Skin of body (tissue), 2 donors: ENCODE results near the gene C4orf51. TPM values are rescaled to one million over a fixed set of nuclear protein-coding genes. Genes with fewer than 3 reads are reported as not detected.
"Not testable (repeated sequence)": the region's sequence is repeated elsewhere in the genome, so short reads cannot be mapped to it uniquely, and the experiment has no call there.

Experiments used
- DNase-seq: peaks from one replicate; lab custom pipeline; 2025; lab: John Stamatoyannopoulos, UW
- total RNA-seq: library from RNA; depleted of rRNA; stranded (reverse); fragments of >200 nt; gene quantifications from one replicate; pipeline ENCODE4 v1.2.3, GENCODE V29; 2014

The C4orf51 gene
- total RNA-seq = not detected

DNA sequence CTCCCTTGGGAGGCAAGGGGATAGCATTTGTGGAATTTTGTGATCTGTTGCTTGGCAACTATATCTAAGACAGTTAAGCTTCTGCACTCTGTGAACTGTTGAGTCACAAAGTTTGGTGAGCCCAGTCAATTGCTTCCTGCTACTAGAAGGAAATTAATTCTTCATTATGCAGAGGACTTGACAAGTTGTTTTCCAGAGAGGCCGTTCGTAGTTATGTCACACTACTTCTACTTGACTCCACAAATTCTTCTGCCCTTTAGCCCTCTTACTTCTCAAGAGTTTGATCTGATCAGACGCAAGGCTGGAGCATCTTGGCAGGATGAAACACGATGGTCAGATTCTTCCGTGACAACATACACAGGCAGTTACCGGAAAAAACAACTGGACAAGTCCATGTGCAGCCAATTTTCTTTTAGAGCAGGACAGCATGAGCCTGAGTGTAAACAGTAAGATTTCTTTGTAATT lies at the start of gene C4orf51:
TSS of gene C4orf51 (plus strand) at position 156 of the 465 bp plus-strand sequence. CDS start at position 214, 58 bp downstream.
- no peak for DNase-seq

DNA sequence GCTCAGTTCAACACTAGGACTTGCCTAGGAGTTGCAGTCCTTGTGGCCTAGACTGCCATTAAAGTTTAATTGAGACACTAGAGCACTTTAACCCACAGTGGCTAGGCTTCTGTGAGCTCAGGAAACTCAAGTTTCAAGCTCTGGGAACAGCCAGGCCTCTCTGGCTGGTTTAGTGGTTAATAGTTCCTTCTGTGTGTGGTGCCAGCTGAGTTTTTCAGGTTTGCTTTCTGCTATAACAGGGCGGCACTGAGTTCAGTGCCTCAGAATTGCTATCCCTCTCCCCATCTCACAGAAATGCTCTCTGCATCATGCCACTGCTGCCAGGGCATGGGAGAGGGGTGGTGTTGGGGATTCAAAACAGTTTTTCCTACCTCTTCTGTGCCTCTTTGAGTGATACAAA lies 44.8 kb upstream of the C4orf51 start:
- no peak for DNase-seq

DNA sequence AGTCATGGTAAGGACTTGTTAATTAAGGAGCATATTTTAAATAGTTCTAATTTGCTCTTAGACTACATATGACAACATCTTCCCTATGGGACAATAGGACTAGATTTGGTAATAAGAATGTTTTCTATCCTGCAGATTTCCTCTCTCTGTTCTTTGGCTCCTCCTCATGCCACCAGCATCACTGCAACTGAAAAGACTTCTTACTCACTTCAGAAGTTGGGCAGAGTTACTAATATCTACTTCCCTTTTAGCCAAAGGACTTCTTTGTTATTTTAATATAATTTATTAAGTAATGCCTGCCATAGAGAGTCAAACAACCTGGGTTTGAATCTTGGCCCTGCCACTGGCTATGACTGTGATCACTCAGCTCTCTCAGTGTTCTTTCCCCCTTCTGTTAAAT lies 44.3 kb upstream of the C4orf51 start:
- no peak for DNase-seq

DNA sequence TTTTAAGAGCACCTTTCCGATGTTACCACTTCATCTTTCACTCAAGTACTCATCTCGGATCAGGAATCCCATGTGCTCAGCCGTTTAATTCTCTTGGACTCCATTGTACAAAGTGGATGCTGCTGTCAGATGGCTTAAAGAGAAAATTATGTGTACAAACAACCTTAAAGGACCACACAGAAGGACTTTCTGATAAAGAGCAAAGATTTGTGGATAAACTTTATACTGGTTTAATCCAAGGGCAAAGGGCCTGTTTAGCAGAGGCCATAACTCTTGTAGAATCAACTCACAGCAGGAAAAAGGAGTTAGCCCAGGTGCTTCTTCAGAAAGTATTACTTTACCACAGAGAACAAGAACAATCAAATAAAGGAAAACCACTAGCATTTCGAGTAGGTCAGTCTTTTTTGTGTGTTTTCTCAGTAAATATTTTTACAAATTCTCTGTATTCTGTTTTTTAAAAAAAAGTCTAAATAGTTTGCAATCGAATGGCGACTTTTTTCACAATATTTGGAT lies 40.7 kb upstream of the C4orf51 start:
- no peak for DNase-seq

DNA sequence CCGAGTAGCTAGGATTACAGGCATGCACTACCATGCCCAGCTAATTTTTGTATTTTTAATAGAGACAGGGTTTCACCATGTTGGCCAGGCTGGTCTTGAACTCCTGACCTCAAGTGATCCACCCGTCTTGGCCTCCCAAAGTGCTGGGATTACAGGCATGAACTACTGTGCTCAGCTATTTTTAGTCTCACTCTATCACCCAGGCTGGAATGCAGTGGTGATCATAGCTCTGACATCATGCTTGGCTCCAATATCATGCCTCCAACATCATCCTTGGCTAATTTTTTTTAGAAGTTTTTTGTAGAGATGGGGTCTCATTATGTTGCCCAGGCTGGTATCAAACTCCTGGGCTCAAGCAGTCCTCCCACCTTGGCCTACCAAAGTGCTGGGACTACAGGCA lies 39.7 kb upstream of the C4orf51 start:
- DNase-seq = not testable (repeated sequence)

DNA sequence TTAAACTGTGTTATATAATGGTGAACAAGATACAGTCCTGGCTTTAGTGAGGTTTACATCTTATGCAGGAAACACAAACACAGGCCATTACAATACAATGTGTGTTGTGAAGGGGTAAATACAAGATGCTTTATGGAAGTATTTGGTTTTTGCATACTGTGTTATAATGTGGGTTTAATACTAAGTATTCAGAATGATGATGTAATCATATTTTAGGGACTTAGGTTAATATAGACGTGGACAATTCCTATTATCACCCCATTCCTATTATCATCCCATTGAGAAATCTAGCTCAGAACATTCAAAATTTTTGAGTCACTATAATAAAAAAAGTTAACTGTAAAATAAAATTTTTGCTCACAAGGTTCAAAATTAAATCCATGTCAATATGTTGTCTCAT lies 36.7 kb upstream of the C4orf51 start:
- DNase-seq = no peak

DNA sequence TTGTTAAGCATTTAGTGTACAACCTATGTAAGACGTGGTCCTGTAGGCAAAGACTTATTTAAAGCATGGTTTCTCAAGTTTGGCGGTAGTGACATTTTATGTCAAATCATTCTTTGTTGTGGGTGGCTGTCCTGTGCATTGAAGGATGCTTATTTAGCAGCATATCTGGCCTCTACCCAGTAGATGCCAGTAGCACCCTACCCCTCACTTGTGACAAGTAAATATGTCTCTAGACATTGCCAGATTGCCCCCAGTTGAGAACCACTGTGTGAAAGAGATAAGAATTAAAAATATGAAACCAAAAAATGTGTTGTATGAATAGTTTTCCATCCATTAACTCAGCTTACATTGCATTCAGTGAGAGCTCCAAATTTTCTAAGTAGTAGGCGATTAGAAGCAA lies 35.2 kb upstream of the C4orf51 start:
- no peak for DNase-seq

DNA sequence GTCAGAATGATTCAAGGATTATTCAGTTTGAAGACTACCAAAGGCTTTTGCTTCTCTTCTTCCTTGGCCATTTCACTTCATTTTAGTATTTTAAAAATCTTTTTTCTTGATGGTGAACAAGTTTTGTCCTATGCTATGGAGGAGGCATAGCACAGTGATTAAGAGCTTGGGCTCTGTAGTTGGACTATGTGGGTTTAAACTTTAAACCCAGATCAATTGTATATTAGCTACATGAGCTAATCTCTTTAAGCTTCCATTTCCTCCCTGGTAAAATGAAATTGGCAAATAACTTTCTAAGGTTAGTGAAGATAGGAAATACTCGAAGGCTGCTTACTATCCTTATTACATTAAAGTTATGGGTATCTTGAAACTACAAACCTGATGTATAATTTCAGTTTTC lies 23.8 kb upstream of the C4orf51 start:
- no peak for DNase-seq

DNA sequence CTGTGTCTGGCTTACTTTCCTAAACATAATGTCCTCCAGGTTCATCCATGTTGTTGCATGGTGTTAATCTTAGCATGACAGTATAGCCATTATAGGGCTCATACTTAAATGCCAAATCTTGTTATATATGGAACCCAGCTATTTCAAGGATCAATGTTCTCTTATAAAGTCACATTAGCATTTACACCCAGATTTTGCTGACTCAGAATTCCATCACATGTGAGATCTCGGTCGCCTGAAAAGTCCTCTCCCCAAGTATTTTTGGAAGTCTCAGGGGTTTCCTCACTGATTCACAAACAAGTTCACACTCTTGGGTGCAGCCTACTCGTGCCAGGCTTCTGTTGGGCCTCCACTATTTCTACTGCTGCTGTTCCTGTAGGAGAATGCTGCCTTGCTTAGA lies 19.9 kb upstream of the C4orf51 start:
- DNase-seq = no peak

DNA sequence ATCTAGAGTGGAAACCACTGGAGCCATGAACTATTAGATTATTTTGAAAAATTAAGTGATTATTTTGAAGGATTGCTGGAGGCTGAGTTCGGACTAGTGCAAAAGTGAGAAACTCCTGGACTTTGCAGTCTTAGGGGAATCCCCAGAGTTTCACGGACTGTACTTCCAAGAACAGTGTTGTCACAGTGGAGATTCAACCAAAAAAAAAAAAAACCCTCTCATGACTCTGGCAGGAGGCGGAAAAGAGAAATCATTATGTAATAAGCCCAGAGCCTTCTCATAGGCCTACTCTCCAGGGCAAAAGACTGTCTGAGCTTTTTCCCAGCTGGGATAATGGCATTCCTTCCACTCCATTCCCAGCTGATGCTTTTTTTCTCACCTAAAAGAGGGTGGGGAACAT lies 16.8 kb upstream of the C4orf51 start:
- DNase-seq = no peak

DNA sequence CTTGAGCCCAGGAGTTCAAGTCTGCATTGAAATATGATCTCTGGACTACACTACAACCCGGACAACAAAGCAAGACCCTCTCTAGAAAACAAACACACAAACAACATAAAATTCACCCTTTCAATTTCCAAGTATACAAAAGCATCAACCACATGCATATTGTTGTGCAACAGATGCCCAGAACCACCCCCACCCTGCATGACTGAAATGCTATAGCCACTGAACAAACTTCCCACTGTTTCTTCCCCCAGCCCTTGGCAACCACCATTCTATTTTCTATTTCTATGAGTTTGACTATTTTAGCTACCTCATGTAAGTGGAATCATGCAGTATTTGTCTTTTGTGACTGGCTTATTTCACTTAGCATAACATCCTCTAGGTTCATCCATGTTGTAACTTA lies 14.2 kb upstream of the C4orf51 start:
- no peak for DNase-seq

DNA sequence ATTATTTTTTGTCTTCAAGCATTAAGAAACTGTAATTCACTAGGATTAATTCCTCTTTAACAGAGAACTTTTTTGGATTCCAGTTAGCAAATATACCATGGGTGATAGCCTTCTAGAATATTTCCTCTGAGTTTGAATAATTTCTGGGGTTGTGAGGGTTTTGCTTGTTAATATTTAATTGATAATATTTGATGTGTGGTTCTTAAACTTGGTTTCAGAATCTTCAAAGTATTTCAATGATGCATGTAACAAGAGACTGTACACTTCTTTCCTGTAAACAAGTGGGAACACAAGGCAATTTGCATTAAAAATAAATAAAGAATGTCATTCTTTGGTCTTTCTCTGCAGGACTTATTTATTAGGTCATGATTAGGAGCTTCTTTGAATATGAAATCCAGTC lies 9.5 kb upstream of the C4orf51 start:
- DNase-seq = no peak

DNA sequence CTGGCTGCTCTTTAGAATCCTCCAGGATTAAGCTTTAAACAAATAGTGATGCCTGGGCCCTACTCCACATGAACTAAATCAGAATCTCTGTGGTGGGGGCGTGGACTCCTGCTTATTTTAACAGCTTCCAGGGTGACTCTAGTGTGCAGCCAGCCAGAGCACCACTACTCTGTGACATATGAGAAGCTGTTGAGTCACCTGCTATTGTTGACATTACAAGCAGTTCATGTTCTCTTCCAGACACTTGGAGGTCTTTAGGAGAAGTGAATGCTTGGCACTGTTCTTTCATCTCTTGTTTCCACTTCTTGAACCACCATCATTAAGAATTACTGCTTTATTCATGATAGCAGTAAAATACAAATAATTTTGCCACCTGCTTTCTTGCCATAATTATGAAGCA lies 426 bp upstream of the C4orf51 start:
- DNase-seq = no peak

DNA sequence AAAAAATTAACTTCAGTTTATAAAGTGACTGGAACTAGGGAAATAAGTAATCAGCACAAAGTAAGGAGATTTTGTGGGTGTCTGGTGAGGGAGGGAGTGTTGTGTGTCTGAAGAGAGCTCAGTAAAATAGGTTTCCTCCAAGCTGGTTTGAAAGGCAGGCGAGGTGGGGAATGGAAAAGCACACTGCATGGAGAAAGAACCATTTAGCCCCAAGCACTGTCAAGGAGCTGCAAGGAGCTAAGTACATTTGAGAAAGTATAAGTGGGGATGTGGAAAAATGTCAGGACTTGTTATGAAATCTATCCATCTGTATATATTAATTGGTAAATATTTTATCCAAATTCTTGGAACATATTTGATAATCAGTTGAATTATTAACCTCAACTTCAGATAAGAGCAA lies 956 bp downstream of the C4orf51 start:
- no peak for DNase-seq

DNA sequence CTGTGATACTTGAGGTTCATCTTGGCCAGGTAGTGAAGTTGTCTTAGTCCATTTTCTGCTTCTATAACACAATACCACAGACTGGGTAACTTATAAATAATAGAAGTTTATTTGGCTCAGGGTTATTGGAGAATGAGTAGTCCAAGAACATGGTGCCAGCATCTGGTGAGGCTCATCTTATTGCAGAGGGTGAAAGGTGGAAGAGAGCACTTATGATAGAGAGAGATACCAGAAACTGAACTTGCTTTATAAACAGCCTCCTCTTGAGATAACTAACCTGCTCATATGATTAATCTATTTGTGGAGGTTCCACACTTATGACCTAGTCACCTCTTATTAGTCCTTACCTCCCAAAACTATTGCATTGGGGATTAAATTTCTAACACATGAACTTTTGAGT lies 1.6 kb downstream of the C4orf51 start:
- no peak for DNase-seq

DNA sequence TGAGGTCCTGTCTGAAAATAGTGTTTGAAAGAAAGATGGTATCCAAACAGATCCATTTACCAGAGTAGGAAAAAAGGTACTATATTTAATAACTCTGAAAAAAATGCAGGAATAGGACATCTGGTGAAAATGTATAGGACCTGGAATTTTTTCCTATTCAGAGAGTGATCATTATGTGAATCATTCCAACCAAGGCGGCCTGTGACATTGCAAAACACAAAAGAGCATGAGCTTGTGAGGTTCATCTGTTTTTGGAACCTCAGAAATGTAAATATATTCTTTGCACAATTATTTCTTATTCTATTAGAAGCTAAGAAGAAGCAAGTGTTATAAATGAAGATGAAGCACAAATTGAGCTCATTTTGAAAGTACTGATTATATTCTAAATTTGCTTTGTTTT lies 2.0 kb downstream of the C4orf51 start:
- no peak for DNase-seq

DNA sequence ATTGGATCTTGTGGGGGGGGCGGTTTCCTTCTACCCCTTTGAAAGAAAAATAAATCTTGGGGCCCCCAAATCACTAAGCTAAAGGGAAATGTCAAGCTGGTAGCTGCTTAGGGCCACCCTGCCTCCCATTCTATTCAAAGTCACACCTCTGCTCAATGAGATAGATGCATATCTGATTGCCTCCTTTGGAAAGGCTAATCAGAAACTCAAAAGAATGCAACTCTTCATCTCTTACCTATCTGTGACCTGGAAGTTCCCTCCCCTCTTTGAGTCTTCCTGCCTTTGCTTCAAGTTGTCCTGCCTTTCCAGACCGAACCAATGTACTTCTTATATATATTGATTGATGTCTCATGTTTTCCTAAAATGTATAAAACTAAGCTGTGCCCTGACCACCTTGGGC lies 7.0 kb downstream of the C4orf51 start:
- DNase-seq = no peak

DNA sequence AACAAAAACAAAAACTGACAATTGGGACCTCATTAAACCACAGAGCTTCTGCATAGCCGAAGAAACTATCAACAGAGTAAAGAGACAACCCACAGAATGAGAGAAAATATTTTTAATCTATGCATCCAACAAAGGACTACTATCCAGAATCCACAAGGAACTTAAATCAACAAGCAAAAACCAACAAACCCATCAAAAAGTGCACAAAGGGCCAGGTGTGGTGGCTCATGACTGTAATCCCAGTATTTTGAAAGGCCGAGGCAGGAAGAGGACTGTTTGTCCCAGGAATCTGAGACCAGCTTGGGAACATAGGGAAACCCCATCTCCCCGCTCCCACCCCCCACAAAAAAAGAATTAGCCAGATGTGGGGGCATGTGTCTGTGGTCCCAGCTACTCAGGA lies 10.7 kb downstream of the C4orf51 start:
- no peak for DNase-seq

DNA sequence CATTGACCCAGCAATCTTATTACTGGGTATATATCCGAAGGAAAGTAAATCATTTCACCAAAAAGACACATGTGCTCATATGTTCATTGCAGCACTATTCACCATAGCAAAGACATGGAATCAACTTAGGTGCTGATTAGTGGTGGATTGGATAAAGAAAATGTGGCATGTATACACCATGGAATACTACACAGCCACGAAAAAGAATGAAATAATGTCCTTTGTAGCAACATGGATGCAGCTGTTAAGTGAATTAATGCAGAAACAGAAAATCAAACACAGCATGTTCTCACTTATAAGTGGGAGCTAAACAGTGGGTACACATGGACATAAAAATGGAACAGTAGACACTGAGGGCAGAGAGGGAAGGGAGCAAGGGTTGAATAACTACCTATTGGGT lies 11.5 kb downstream of the C4orf51 start:
- DNase-seq = not testable (repeated sequence)

DNA sequence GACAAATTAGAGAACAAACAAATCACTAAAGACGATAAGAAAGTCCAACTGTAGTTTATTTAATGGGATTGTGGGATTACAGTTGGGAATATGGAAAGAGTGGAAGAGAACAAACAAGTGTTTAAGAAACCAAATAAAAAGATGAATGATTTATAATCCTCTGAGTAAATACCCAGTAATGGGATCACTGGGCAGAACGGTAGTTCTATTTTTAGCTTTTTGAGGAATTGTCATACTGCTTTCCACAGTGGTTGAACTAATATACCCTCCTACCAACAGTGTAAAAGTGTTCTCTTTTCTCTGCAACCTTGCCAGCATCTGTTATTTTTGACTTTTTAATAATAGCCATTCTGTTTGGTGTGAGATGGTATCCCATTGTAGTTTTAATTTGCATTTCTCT lies 15.0 kb downstream of the C4orf51 start:
- DNase-seq = no peak

DNA sequence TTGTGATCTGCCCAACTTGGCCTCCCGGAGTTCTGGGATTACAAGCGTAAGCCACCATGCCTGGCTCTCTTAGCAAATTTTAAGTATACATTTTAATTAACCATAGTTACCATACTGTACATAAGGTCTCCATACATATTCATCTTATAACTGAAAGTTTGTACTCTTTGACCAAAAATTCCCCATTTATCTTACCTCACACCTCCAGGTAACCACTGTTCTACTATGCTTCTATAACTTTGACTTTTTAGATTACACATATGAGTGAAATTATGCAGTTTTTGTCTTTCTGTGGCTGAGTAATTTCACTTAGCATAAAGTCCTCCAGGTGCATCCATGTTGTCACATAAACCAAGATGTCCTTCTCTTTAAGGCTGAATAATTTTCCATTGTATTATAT lies 17.4 kb downstream of the C4orf51 start:
- DNase-seq = no peak

DNA sequence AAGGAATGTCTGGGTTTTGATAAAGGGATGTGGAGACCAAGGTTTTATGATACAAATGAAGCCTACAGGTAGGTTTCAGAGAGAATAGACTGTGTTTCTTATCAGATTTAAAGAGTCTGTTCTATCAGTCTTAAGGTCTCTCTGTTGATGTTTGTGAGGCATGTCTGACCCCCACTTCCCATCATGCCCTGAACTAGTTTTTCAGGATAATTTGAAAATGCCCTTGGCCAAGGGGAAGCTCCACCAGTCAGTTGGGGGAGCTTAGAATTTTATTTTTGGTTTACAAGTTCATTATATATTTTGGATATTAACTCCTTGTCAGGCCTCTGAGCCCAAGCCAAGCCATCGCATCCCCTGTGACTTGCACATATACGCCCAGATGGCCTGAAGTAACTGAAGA lies 18.6 kb downstream of the C4orf51 start:
- DNase-seq = no peak

DNA sequence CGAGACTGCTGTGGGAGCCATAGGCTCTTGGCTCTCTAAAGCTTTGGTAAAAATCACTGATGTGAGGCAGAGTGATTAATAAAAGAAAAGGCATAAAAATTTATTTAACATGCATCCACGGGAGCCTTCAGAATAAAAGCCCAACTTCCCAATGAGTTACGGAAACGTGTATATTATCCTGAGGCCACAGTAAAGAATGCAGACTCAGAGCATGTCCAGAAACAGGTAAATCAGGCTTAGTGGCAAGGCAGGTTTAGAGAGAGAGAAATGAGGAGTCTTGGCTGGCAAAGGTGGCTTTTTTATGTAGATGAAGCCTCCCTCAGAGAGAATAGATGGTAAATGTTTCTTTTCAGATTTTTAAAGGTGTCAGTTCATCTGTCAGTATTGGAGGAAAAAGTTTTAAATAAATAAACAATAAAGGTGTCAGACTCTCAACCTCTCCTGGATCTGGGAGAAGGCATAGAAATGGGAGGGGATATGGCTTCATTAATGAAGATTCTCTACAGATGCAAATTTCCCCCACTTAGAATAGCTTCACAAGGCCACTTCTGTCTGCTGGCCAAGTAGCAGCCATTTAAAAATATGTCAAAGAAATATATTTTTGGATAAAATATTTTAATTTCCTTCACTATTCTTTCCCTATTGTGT lies 24.0 kb downstream of the C4orf51 start:
- DNase-seq = no peak

DNA sequence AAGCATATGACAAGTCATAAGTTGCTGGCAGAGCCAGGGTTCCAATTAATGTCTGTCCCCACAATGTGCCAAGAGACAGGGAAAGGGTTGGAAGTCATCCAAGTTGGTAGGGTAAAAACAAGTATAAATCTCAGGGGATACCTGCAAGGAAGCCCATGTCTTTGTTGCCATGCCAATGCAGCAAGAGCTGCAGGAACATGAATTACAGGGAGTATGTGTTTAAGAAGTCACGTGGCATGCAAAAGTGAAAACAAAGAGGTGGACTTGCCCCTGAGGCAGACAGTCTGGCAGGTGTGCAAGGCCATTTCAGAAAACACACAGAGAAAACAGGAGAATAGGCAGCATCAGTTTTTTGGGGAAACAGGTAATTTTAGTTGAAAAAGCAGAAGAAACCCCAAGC lies 29.4 kb downstream of the C4orf51 start:
- no peak for DNase-seq
